HCT116 (cell line): Measurements from ENCODE around the gene CPEB1. TPM values are rescaled to one million over a fixed set of nuclear protein-coding genes. Genes with fewer than 3 reads are reported as not detected.

Experiments
- ATAC-seq: fragments of 200-7000 bp; cut with Tn5 transposase; 2 replicates; pipeline ENCODE4 v1.9.1; 2020; ENCODE audit warnings: mild to moderate bottlenecking, moderate library complexity
- BruUV-seq: library from RNA; stranded (reverse); fragments of 400-500 nt; replicated peaks from 2 replicates; lab custom pipeline; 2021; lab: Mats Ljungman, UMichigan
- CTCF ChIA-PET: fragments of 300-600 bp; sonication (Branson Sonifier 250); formaldehyde crosslinking; loops from one replicate; lab custom pipeline; 2021; ENCODE audit warnings: antibody characterized with exemption; lab: Charles Lee
- POLR2A ChIA-PET: fragments of 300-600, 350-600 bp; sonication (Branson Sonifier 250); formaldehyde crosslinking; loops from one replicate; lab custom pipeline; 2021; ENCODE audit warnings: antibody characterized with exemption; lab: Charles Lee
- RAD21 ChIA-PET, 2 experiments: fragments of 300-600 bp; sonication (Branson Sonifier 250); formaldehyde crosslinking; loops; one replicate each; lab custom pipeline; 2023; ENCODE audit warnings: low total read pairs in 2 of 2; ENCODE audit not compliant: uncharacterized antibody in 2 of 2, unreplicated experiment in 2 of 2, low non-redundant PET in 1 of 2; lab: Charles Lee
- DNase-seq: peaks from one replicate; pipeline ENCODE4 v3.0.0-alpha.2; 2010; ENCODE audit warnings: low read depth, low spot score
- H2AFZ ChIP-seq: fragments of 200-600 bp; shearing (Covaris generic), sonication (generic); 2 replicates; pipeline ENCODE4 v1.6.1; 2017; ENCODE audit warnings: low read depth, mixed run types, mixed read lengths, antibody characterized with exemption, low read length; ENCODE audit not compliant: poor library complexity, severe bottlenecking
- H3K27ac ChIP-seq: 2 replicates; pipeline ENCODE4 v1.5.1; 2012; ENCODE audit warnings: low read depth, low read length
- H3K27me3 ChIP-seq: fragments of 200-600 bp; sonication (generic); 2 replicates; pipeline ENCODE4 v1.6.1; 2016; ENCODE audit warnings: mixed run types, low read length, mixed read lengths; ENCODE audit not compliant: insufficient read depth
- H3K36me3 ChIP-seq, 2 experiments: fragments of 200-500 bp in 1 of 2; fragments of 200-600 bp in 1 of 2; sonication (Bioruptor generic) in 1 of 2; sonication (generic) in 1 of 2; 2 replicates each; pipeline versions ENCODE4 v1.5.1 to v1.6.1; 2014 to 2016; ENCODE audit warnings: low read length in 2 of 2, inconsistent platforms in 1 of 2, mixed read lengths in 1 of 2, mixed run types in 1 of 2; ENCODE audit not compliant: insufficient read depth in 2 of 2, control insufficient read depth in 1 of 2
- H3K4me1 ChIP-seq, 2 experiments: fragments of 200-600 bp in 1 of 2; sonication (generic) in 1 of 2; 2 replicates each; pipeline versions ENCODE4 v1.5.1 to v1.6.1; 2012 to 2017; ENCODE audit warnings: low read length in 2 of 2, inconsistent platforms in 1 of 2, mild to moderate bottlenecking in 1 of 2, mixed read lengths in 1 of 2, mixed run types in 1 of 2, moderate library complexity in 1 of 2; ENCODE audit not compliant: insufficient read depth in 2 of 2, control insufficient read depth in 1 of 2
- H3K4me2 ChIP-seq: fragments of 200-600 bp; sonication (generic); 2 replicates; pipeline ENCODE4 v1.6.1; 2017; ENCODE audit warnings: mixed run types, low read length, mixed read lengths
- H3K4me3 ChIP-seq, 2 experiments: fragments of 200-600 bp in 1 of 2; sonication (generic) in 1 of 2; replicated peaks in 1 of 2; 2 replicates each; pipeline ENCODE4 v1.5.1; 2011 to 2016; ENCODE audit warnings: low read length in 2 of 2, control low read depth in 1 of 2, low read depth in 1 of 2, mild to moderate bottlenecking in 1 of 2, mixed read lengths in 1 of 2, mixed run types in 1 of 2
- H3K79me2 ChIP-seq: fragments of 200-600 bp; sonication (generic); 2 replicates; pipeline ENCODE4 v1.6.1; 2017; ENCODE audit warnings: mild to moderate bottlenecking, mixed run types, low read length, moderate library complexity, mixed read lengths; ENCODE audit not compliant: insufficient read depth
- H3K9ac ChIP-seq: fragments of 200-600 bp; sonication (generic); 2 replicates; pipeline ENCODE4 v1.6.1; 2016; ENCODE audit warnings: low read length, mixed read lengths
- H3K9me2 ChIP-seq: fragments of 200-600 bp; sonication (generic), shearing (Covaris generic); 2 replicates; pipeline ENCODE4 v1.6.1; 2017; ENCODE audit warnings: mixed run types, mild to moderate bottlenecking, moderate library complexity; ENCODE audit not compliant: insufficient read depth
- H3K9me3 ChIP-seq, 2 experiments: fragments of 200-500 bp in 1 of 2; fragments of 200-600 bp in 1 of 2; sonication (Bioruptor generic) in 1 of 2; sonication (generic) in 1 of 2; 2 replicates each; pipeline ENCODE4 v1.6.1; 2014 to 2017; ENCODE audit warnings: low read length in 2 of 2, mixed read lengths in 2 of 2, inconsistent platforms in 1 of 2, low read depth in 1 of 2, mild to moderate bottlenecking in 1 of 2, mixed run types in 1 of 2, moderate library complexity in 1 of 2; ENCODE audit not compliant: control insufficient read depth in 1 of 2, insufficient read depth in 1 of 2
- H4K20me1 ChIP-seq: fragments of 200-600 bp; sonication (generic), shearing (Covaris generic); 2 replicates; pipeline ENCODE4 v1.6.1; 2017; ENCODE audit warnings: mixed run types, mild to moderate bottlenecking, moderate library complexity; ENCODE audit not compliant: insufficient read depth
- CBX3 ChIP-seq: IDR thresholded peaks from 2 replicates; pipeline ENCODE4 v1.6.1; 2012; ENCODE audit warnings: low read depth
- CTCF ChIP-seq, 3 experiments: fragments of 200-600 bp in 1 of 3; sonication (generic) in 1 of 3; IDR thresholded peaks in 2 of 3; conservative IDR thresholded peaks in 1 of 3; 2 replicates each; pipeline ENCODE4 v1.5.1; 2012 to 2017; ENCODE audit warnings: low read depth in 2 of 3, low read length in 2 of 3, antibody characterized with exemption in 1 of 3, borderline replicate concordance in 1 of 3, control low read depth in 1 of 3, mild to moderate bottlenecking in 1 of 3, mixed read lengths in 1 of 3, mixed run types in 1 of 3, moderate library complexity in 1 of 3; ENCODE audit not compliant: insufficient read depth in 1 of 3
- EZH2 ChIP-seq: fragments of 200-600 bp; sonication (generic); IDR thresholded peaks from 2 replicates; pipeline ENCODE4 v1.6.1; 2017; ENCODE audit warnings: antibody characterized with exemption, mixed run types
- EZH2phosphoT487 ChIP-seq: fragments of 200-600 bp; IDR thresholded peaks from 2 replicates; pipeline ENCODE4 v1.6.1; 2018; ENCODE audit warnings: antibody characterized with exemption, borderline replicate concordance
- JUND ChIP-seq: IDR thresholded peaks from 2 replicates; pipeline ENCODE4 v1.6.1; 2012
- RAD21 ChIP-seq: IDR thresholded peaks from 2 replicates; pipeline ENCODE4 v1.6.1; 2012; ENCODE audit warnings: low read depth, mild to moderate bottlenecking
- TCF7L2 ChIP-seq: IDR thresholded peaks from 2 replicates; pipeline ENCODE4 v1.7.0; 2011; ENCODE audit warnings: borderline replicate concordance, inconsistent platforms; ENCODE audit not compliant: insufficient read depth, insufficient read length; ENCODE audit errors: extremely low read depth
- ZBTB33 ChIP-seq: IDR thresholded peaks from 2 replicates; pipeline ENCODE4 v1.6.1; 2011; ENCODE audit warnings: mild to moderate bottlenecking, low read length, moderate library complexity; ENCODE audit not compliant: insufficient replicate concordance; ENCODE audit errors: extremely low read depth
- ZNF274 ChIP-seq: fragments of 200-500 bp; sonication (Bioruptor generic); IDR thresholded peaks from 2 replicates; pipeline ENCODE4 v1.6.1; 2014; ENCODE audit warnings: mild to moderate bottlenecking, low read depth, low read length, inconsistent platforms
- intact Hi-C: fragments of 100-400 bp; cut with micrococcal nuclease; formaldehyde crosslinking; loops from 2 replicates; pipeline ENCODE4 v1.10.0; 2022
- total RNA-seq: library from RNA; stranded (reverse); gene quantifications from one replicate; pipeline ENCODE4 v1.2.1, GENCODE V29; 2021; ENCODE audit not compliant: unreplicated experiment

The CPEB1 gene
- total RNA-seq, 1 experiment from 2014 or later, result not detected

DNA sequence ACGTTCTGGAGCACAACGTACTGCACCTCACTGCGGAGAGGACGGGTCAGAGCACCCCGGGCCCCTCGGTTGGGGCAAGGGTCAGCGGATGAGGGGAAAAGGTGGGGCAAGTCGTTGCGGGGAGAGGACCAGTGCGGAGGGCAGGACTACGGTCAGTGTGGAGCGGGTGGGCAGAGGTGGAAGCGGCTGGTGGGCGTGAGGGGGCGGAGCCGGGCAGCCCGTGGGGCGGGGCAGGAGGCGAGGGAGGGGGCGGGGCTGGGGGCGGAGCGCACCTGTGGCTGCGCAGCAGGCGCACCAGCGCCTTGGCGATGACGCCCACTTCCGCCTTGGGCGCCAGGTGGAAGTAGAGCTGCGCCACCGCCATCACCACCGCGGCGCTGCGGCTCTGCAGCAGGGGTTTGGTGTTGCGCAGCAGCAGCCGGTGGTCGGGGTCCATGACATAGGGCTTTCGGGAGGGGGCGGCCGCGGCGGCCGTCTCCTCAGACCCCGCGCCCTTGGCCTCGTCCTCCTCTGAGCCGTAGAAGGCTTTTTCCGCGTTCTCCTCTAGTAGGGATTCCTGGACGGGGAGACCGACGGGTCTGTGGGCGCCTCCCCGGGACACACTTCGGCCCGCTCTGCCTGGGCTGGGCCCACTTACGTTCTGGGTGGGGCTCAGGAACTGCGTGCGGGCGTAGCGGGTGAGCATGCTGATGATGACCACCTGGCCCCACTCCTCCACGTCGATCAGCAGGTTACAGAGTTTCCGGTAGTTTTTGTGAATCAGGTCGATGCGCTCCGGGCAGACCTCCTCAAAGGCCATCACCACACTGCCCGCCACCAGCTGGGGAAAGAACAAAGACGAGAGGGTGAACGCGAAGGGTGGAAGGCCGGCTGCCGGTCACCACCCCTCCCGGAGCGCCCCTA is 33.3 kb upstream of the CPEB1 start:
- Histone ChIP-seq H3K9me2 (no peaks in the 10 kb centered on the region), H3K27ac (no peak overlapping the region), H3K4me2 (no peak overlapping the region), H3K27me3 (peaks cover 11% of the 10 kb centered on the region), H2AFZ (no peak overlapping the region), H3K9me3 (no peaks in the 10 kb centered on the region), H3K36me3 (no peaks in the 10 kb centered on the region), H3K4me1 (no peaks in the 10 kb centered on the region), H3K79me2 (no peaks in the 10 kb centered on the region), H3K9ac (no peak overlapping the region), H4K20me1 (no peaks in the 10 kb centered on the region), H3K4me3 (no peak overlapping the region)
- no peak for TF ChIP-seq EZH2phosphoT487
- TF ChIP-seq ZNF274, result no peak
- no peak for TF ChIP-seq EZH2
- no peak for TF ChIP-seq CTCF (IDR thresholded peaks at IDR 0.05 in 2 of 3, conservative IDR thresholded peaks at IDR 0.05 in 1 of 3; ENCODE audit: borderline replicate concordance in 1 of 3, insufficient read depth in 1 of 3, low read depth in 2 of 3, low read length in 2 of 3)
- no peak for DNase-seq
- POLR2A ChIA-PET, result no interaction called here
- no peak for ATAC-seq
- CTCF ChIA-PET, result no interaction called here
- intact Hi-C loops, result no loop called here
- RAD21 ChIA-PET, result no interaction called here
- BruUV-seq, result no TSS peak

DNA sequence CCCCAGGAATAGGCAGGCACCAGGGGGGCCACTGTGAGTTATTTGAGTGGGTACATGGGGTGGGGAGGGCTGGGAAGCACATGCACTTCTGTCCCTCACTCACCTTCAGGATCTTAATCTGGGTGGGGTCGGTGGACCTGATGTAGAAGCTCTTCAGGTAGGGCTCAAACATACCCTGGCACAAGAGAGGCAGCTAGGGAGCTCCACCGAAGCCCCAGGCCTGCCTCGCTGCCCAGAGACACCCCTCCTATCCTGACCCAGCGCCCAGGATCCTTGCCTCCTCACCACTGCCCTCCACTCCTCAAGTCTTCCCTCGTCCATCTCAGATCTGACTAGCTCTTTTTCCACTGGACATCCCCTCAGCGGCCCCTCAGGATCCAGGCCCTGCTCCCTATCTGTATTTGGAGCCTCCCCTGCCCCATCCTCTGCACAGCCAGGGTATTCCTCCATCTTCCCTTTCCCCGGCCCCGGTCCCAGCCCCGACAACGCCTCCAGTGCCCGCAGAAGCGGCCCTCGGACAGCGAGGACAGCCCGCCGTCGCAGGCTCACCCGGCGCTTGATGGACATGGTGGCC is 32.5 kb upstream of the CPEB1 start:
- Histone ChIP-seq H3K4me3 (no peak overlapping the region), H3K36me3 (no peaks in the 10 kb centered on the region), H3K9ac (no peak overlapping the region), H3K4me2 (no peak overlapping the region), H3K79me2 (no peaks in the 10 kb centered on the region), H4K20me1 (no peaks in the 10 kb centered on the region), H3K9me3 (no peaks in the 10 kb centered on the region), H3K4me1 (no peaks in the 10 kb centered on the region), H3K9me2 (no peaks in the 10 kb centered on the region), H2AFZ (no peak overlapping the region), H3K27ac (no peak overlapping the region), H3K27me3 (peaks cover 11% of the 10 kb centered on the region; the same call in 1 of the 2 replicates)
- no peak for ATAC-seq
- CTCF ChIA-PET, result no interaction called here
- no TSS peak for BruUV-seq
- TF ChIP-seq ZBTB33 (no peak), CTCF (IDR thresholded peaks at IDR 0.05 in 2 of 3, conservative IDR thresholded peaks at IDR 0.05 in 1 of 3; ENCODE audit: borderline replicate concordance in 1 of 3, insufficient read depth in 1 of 3, low read depth in 2 of 3, low read length in 2 of 3) (no peak), TCF7L2 (no peak), JUND (no peak), CBX3 (no peak), RAD21 (no peak)
- RAD21 ChIA-PET, result no interaction called here
- POLR2A ChIA-PET, result no interaction called here
- intact Hi-C loops, result no loop called here
- no peak for DNase-seq
